ENCODE data around the gene SLC51B.

Gene SLC51B

GRCh38 chr15:65044724-65045481 lies at the start of gene SLC51B:
Gene SLC51B (plus strand): TSS chr15:65045387. CDS start chr15:65050005, 4,618 bp downstream.
- no peaks in the 10 kb centered on the region for H4K20me1 ChIP-seq (ENCODE audit: control insufficient read depth, insufficient read depth, low read depth, low read length)
- H3K27ac ChIP-seq (ENCODE audit: low read depth, low read length): no peak within 1 kb of the TSS
- H3K9me2 ChIP-seq (replicated peaks; ENCODE audit: control insufficient read depth, low read length): no peaks in the 10 kb centered on the region
- no peaks in the 10 kb centered on the region for H3K9me3 ChIP-seq (ENCODE audit: control insufficient read depth, insufficient read depth, low read length)
- no peaks in the 10 kb centered on the region for H3K79me2 ChIP-seq (ENCODE audit: control insufficient read depth, low read length)
- no peaks in the 10 kb centered on the region for H3F3A ChIP-seq (ENCODE audit: control insufficient read depth, insufficient read depth)
- H3K4me1 ChIP-seq (ENCODE audit: control insufficient read depth, low read length): peaks cover 10% of the 10 kb centered on the region
- H3K27me3 ChIP-seq (ENCODE audit: control insufficient read depth, low read length): peaks cover 9% of the 10 kb centered on the region
- no peak within 1 kb of the TSS for H3K4me2 ChIP-seq (ENCODE audit: low read length)
- no peak for TF ChIP-seq EZH2phosphoT487 (IDR thresholded peaks at IDR 0.05; ENCODE audit: borderline replicate concordance, low read length)
- no peak for TF ChIP-seq CTCF (IDR thresholded peaks at IDR 0.05; ENCODE audit: low read depth, low read length, poor library complexity, severe bottlenecking)
- no peak within 1 kb of the TSS for H3K4me3 ChIP-seq (ENCODE audit: low read length)
- H3K36me3 ChIP-seq (ENCODE audit: control insufficient read depth, low read length): no peaks in the 10 kb centered on the region

GRCh38 chr15:64997066-64997465 lies 48.1 kb upstream of the SLC51B start:
- no peaks in the 10 kb centered on the region for H4K20me1 ChIP-seq (ENCODE audit: control insufficient read depth, insufficient read depth, low read depth, low read length)
- H3K4me2 ChIP-seq (ENCODE audit: low read length): no peak overlapping the region
- H3K27ac ChIP-seq (ENCODE audit: low read depth, low read length): no peak overlapping the region
- no peak overlapping the region for H3K4me3 ChIP-seq (ENCODE audit: low read length)
- H3K79me2 ChIP-seq (ENCODE audit: control insufficient read depth, low read length): no peaks in the 10 kb centered on the region
- no peaks in the 10 kb centered on the region for H3K9me2 ChIP-seq (replicated peaks; ENCODE audit: control insufficient read depth, low read length)
- H3K36me3 ChIP-seq (ENCODE audit: control insufficient read depth, low read length): no peaks in the 10 kb centered on the region; the same call in 1 of the 2 replicates
- TF ChIP-seq EZH2phosphoT487 (IDR thresholded peaks at IDR 0.05; ENCODE audit: borderline replicate concordance, low read length): no peak
- no peak for TF ChIP-seq CTCF (IDR thresholded peaks at IDR 0.05; ENCODE audit: low read depth, low read length, poor library complexity, severe bottlenecking)
- 0 out of 2 replicates have a peak, but pooled peaks cover 2% of the 10 kb centered on the region for H3F3A ChIP-seq (ENCODE audit: control insufficient read depth, insufficient read depth)
- H3K4me1 ChIP-seq (ENCODE audit: control insufficient read depth, low read length): no peaks in the 10 kb centered on the region; the same call in 1 of the 2 replicates
- H3K9me3 ChIP-seq (ENCODE audit: control insufficient read depth, insufficient read depth, low read length): no peaks in the 10 kb centered on the region
- no peaks in the 10 kb centered on the region for H3K27me3 ChIP-seq (ENCODE audit: control insufficient read depth, low read length)

- Histone ChIP-seq H3K4me1 (ENCODE audit: control insufficient read depth, low read length) (no peaks in the 10 kb centered on the region; the same call in 1 of the 2 replicates), H3K4me2 (ENCODE audit: low read length) (no peak overlapping the region), H3K36me3 (ENCODE audit: control insufficient read depth, low read length) (no peaks in the 10 kb centered on the region; the same call in 1 of the 2 replicates), H3K9me3 (ENCODE audit: control insufficient read depth, insufficient read depth, low read length) (no peaks in the 10 kb centered on the region), H3K27me3 (ENCODE audit: control insufficient read depth, low read length) (no peaks in the 10 kb centered on the region), H3K9me2 (replicated peaks; ENCODE audit: control insufficient read depth, low read length) (no peaks in the 10 kb centered on the region), H3K27ac (ENCODE audit: low read depth, low read length) (no peak overlapping the region), H3F3A (ENCODE audit: control insufficient read depth, insufficient read depth) (0 out of 2 replicates have a peak, but pooled peaks cover 2% of the 10 kb centered on the region), H3K4me3 (ENCODE audit: low read length) (no peak overlapping the region), H4K20me1 (ENCODE audit: control insufficient read depth, insufficient read depth, low read depth, low read length) (no peaks in the 10 kb centered on the region), H3K79me2 (ENCODE audit: control insufficient read depth, low read length) (no peaks in the 10 kb centered on the region)
- no peak for TF ChIP-seq CTCF (IDR thresholded peaks at IDR 0.05; ENCODE audit: low read depth, low read length, poor library complexity, severe bottlenecking)
- no peak for TF ChIP-seq EZH2phosphoT487 (IDR thresholded peaks at IDR 0.05; ENCODE audit: borderline replicate concordance, low read length)
Observed at GRCh38 chr15:64997745-64998375, 47.3 kb upstream of the SLC51B start.
